Measurements from ENCODE around the gene NEBL.

The NEBL gene

DNA sequence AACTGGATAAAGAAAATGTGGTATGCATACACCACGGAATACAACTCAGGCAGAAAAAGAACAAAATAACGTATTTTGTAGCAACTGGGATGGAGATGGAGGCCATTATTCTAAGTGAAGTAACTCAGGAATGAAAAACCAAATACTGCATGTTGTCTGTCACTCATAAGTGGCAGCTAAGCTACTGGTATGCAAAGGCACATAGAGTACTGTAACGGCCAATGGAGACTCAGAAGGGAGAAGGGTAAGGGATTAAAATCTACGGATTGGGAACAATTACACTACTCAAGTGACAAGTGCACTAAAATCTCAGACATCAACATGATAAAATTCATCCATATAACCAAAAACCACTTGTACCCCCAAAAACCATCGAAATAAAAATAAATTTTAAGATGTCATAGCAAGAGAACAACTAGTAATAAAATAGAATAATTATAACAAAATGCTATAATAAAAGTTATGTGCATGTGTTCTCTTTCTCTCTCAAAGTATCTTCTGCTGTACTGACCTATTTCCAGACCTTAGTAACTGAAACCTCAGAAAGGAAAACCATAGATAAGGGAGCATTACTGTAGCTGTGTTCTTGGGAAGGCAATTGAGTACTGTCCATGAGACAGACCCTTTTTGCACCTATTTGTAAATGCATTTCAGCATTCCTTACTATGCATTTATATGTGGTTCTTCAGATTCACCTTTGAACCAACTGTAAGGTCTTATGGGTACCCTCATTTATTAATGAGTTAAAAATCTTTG, 6.7 kb upstream of the NEBL start:
- DNase-seq (ENCODE audit: low spot score) = no peak

DNA sequence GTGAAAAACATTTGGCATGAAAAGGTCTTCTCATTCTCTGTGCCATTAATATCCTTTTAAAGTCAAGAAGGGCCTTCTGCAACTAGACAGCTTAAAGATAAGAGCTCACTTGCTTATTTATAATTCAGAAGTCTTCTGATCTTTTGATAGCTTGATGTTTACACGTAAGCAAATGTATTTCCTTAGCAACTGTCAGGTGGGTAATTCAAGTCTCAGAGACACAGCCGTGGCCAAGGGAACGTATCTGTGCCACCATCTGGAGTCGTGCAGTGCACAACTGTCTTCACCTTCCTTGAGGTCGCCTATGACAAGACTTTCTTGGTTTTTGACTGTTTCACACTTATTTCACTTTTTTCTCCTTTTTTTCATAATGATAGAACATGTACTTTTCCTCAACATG, 4.0 kb upstream of the NEBL start:
- no peak for DNase-seq (ENCODE audit: low spot score)

DNA sequence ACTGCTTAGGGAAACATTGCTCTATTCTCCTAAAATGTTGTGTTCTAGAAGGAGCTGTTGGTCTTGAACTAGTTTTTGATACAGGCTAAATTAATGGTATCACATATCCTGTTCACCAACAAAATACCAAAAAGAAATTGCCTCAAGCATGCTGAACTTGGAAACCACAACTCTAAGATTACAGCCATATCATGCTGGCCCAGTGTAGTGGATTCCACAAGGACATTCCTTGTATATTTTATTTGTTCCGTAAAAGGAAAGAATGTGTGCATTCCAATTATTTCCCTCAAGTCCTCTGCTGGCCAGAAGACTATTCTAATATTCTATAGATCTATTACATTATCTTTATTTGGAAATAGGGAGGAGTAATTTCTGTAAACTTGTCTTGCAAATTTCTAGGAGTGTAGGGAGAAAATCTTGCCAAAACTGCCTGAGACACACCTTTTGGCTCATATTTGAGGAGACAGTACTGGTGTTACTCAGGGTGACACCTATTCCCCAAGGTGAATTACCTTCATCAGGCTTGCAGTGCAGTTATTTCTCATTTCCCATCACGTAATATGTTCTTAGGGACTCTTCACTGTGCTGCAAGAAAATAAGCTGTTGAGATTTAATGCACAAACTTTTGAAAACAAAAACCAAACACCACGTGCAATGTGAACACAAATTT, 1.9 kb upstream of the NEBL start:
- DNase-seq (ENCODE audit: low spot score) = no peak

DNA sequence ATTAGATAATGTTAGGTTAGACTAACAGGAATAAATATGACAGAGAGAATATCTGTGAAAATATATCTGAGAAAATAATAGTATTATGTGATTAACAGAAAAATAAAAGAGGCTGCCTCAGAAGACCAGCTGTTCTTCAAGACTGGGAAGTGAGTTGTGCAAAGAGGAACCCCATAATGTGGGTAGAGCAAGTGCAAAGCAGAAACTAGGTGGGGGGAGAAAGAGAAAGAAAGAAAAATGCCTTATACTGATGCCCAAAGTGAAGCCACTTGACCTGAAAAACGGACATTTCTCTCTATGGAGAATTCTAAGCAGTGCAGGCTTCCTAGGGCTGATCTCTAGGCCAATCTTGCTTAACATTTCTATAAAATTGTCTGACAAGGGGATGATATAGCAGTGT, 3.8 kb downstream of the NEBL start:
- DNase-seq (ENCODE audit: low spot score) = no peak

DNA sequence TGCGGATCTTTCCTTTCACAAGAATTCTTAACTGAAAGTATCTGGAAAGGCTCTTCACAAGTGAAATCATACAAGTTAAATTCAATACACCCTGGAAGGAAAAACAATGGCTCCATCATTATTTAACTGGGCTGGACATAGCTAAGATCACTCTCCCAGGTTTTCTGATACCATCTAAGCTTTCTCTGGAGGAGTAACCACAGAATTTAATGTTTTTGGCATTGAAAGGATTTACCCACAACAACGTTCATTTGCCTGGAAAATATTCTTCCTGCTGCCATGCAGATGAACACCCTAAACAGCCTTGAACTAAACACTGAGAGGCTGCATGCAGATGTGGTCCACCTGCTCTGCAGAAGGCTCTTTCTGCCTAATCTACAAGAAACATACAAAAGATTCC, 4.3 kb downstream of the NEBL start:
- no peak for DNase-seq (ENCODE audit: low spot score)

DNA sequence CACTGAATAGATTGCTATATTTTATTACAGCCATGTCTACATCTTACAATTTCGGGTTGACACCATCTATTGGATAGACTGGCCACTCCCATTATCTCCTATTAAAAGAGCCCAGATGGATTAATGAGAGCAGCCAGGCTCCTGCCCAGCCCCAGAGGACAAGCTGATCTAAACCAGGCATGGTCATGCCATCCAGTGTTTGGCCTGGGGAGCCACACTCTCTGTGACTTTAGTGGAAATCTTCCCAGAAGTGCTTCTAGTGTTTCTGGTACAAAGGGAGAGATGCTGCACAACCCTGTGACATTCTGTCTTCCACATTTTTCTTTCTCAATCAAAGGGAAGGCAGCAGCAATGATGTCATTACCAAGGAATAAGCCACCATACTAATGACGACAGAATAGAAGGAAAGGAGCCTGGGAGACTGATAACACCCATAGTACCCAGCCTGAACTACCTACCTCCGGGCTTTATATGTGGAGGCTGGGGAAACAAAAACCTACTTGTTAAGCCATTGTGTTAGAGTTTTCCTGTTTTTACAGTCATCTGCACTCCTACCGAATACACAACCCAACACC, 5.0 kb downstream of the NEBL start:
- DNase-seq (ENCODE audit: low spot score) = no peak

DNA sequence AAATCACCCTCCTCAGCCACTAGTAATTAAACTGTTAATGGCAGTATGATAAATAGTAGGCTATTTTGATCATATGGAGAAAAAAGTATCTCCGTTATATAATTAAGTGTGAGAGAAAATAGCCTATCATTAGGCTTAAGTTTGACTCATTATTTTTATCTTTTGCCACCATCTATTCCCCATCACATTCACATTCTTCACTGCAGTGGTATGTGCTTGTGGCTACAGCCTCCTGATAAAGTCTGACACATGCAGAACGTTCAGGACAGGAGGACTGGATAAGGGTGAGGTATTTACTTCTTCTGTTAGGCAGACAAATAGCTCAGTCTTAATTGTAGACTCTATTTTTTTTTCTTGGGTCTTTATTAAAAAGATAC, 5.8 kb downstream of the NEBL start:
- no peak for DNase-seq (ENCODE audit: low spot score)

DNA sequence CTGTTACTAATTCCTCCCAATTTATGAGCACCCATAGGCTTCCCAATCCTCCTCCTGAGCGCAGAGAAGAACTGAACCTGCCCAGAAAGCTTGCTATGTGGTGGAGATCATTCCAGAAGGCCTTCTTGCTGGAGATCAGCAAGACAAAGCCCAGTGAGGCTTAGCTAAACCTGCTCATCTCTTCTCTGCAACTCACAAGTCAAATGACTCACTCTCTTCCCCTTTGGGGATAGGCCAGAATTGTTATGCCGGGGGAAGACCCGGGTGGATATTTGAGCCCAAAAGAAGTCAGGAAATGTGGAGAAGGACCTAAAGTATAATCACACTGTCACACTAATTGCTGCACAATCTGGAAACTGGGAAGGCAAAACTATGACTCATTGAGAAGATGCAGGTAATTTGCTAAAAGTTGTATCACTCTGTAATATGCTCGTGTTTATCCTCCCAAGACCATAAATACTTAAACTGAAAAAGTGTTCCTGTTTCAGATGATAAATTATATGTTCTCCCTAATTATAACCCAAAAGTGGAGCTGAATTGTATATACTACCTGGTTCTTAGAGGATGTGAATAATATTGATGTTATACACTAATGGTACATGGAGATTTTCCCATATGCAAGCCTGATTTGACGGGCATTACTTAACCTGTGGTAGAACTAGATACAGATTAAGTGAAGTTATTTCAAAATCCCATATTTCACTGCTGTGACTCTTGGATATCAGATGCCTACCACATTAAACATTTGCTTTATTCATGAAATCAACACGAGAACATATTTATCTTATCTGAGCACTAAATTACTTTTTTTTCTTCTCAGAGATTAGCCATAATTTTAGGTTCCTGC, 6.4 kb downstream of the NEBL start:
- DNase-seq (ENCODE audit: low spot score) = no peak

DNA sequence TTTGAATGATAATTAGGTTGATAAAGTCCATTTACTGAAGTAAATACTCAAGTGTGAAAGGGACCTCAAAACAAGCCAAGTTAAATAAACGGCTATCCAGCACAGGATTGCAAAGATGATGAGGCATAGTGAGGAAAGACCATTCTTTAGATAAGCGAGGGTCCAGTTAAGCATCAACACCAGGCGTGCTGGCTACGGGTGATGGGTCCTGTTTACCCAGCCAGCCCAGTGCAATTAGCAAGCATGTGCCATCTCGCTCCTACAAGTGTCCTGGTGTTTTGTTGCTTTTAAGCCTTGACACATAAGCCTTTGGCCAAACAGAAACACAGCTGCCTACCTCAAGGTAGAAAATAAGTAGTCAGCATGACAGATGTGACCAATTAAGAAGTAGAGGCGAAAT, 7.1 kb downstream of the NEBL start:
- no peak for DNase-seq (ENCODE audit: low spot score)

DNA sequence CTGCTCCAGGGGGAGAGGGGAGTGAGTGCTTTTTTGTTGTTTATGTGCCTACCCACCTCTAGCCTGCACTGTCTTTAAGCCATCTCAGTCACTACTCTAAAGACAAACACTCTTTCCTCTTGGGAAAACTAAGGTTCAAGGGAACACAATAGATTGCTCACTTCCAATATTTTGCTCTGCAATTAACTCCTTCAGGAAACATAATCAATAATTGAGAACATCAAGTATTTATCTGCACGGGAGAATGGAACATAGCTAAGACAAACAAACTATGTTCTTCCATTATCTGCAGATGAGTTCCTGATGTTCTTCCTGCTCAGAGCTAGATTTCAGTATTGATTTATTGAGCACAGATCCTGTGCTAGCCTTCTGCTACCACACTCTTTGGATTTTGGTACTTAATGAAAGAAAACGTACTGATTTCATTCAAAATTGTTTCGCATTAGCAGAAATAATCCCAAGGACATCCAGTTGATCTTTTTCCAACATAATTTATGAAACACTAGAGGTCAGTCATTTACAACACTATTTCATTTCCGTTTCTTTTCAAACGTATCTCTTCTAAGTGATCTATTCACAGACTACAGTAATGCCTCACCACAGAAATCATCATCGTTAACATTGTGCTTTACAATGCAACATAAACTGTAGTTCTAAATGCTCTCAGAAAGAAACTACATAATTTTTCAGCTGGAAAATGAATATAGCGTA, 8.3 kb downstream of the NEBL start:
- no peak for DNase-seq (ENCODE audit: low spot score)

DNA sequence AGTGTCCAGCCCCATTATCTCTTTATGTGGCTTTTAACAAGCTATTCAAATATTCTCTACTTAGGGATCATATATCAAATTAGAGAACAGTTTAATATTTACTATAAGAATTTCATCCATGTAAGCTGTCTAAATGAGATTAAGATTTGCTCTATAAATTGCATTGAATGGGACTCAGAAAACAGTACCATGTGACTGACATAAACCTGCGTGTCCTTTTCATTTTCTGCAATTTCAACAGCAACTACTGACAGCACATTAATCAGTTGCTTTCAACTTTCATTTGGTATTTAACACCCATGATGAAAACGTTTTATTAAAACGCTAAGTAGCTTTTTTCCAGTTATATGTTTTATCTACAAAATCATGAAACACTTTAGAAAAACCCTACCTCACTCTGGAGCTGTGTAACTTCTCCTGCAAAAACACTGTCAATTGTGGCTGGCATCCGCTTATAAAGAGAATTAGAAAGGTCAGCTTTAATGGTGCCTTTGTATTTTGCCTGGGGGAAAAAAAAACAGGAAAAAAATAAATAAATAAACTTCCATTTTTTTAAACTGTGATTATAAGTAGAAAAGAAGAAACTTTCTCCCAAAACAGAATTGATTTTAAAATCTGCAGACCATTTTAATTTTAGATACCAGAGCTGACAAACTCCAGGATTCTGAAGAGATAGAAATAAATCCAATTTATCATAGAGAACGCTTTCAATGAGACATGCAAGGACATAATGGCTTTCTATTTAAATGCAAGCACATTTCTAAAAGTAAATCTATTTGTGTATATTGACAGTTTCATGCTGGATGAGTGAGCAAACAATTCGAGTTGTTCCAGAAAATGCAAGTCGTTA, 9.2 kb downstream of the NEBL start:
- DNase-seq (ENCODE audit: low spot score) = no peak

DNA sequence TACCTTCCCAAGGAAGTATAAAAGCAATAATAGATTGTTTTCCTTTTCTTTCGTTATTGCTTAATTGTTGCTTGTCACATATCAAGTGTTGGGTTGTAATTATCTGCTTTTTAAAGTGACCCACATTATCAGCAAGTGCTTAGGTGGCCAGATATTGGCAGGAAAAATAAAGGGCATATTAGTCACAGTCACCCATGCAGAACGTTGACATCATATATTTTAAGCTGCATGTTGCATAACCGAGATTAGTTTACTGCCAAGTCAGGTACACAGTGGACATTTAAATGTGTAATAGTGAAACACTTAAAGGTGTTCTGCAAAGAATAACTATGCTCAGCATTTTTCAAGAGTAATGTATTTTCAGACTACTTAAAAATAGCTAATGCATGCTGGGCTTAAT, 11.4 kb downstream of the NEBL start:
- DNase-seq (ENCODE audit: low spot score) = no peak

DNA sequence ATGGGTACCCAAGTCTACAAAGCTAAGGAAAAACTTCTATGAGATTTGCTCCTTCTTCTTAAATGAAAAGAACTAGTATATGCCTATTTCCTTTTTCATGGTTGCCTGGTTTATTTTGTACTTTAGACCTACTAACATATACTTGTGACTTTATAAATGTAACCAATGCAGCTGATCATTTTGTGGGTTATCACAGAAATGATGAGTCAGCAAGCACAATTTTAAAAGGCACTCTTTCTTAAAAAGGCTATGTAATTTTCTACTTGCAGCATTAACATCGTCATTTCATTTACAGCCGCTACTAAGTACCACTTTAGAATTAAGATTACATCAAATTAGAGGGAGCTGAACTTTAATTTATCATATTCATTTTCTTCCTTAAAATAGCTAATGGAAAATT, 13.6 kb downstream of the NEBL start:
- no peak for DNase-seq (ENCODE audit: low spot score)

DNA sequence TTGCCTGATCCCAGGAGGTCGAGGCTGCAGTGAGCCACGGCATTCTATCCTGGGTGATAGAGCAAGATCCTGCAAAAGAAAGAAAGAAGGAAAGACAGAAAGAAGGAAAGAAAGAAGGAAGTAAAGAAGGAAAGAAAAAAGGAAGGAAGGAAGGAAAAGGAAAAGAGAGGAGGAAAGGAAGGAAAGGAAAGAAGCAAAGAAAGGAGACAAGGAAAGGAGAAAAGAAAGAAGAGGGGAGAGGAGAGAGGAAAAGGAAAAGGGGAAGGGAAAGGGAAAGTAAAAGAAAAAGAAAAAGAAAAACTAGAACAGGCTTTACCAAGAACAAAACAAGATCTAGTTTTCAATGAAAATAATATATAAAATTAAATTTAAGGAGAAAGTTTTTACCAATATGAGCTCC, 15.0 kb downstream of the NEBL start:
- DNase-seq (ENCODE audit: low spot score) = no peak

DNA sequence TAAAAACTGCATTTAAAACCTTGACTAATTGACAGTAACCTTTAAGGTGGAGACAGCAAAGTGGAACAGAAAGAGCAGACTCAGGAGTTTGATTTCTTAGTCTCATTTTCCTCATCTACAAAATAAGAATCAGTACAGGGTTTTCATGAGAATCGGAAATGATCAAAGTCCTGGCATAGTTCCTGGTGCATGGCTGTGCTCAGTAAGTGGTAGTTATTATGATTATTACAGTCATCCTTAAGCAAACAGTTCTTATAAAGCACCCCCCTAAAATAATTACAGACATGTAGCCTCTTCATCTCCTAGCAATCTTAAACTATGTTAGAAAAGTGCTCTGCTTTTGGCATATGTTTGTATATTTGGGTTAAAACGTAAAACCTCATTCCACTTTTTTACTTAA, 18.0 kb downstream of the NEBL start:
- no peak for DNase-seq (ENCODE audit: low spot score)

DNA sequence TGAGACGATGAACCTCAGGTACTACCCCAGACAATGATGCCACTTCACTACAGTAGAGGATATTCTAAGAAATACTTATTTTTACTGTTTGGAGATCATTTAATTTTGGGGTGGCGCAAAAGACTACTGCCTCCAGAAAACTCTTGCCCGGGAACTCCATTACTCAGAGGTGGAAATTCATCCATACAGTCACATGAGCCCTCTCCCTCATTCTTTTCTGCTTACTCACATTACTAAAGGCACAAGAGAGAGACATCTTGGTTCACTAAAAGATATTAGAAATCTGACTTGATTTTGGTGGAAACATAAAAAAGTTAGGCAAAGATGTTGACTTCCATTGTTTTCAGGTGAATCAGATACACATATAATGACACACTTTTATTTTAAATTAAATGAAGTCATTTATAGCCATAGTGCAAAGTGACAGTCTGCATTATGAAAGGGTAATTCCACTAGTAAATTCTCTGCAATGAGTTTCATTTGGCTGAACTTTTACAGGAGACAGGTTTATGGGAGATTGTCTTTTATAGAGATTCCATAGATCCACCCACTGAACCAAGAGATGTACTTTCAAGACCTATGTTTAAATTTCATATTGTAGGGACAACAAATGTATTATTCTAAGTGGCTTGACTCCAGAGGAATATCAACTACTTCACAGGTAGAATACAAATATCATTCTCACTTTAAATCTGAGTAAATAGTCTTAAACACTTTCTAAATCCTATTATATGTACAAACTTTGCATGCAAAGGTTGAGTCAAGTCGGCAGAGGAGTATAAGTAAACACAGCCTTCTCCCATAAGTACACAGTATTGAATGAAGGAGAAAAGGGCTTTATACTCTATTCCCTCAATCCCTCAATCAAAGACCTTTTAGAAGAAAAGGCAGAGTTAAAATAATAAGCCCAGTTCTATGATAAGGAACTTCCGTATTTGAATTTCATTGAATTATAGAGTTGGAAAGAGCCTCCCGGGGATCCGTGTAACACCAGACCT, 18.8 kb downstream of the NEBL start:
- no peak for DNase-seq (ENCODE audit: low spot score)

DNA sequence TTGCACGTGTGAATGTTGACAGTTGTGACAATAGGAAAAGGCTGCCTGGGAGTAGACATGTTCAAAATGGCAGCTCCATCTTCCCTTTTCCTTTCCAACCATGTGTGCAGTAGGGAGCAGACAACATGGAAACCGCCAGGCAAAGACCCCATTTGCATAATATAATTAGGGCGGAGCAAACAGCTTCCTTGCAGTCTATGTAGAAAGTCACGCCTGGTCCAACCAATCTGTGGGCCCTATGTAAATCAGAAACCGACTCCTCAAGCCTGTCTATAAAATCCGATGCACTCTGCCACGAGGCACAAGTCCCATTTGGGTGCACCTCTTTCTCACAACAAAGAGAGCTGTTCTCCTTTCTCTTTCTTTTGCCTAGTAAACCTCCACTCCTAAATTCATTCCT, 19.6 kb downstream of the NEBL start:
- DNase-seq (ENCODE audit: low spot score) = no peak

DNA sequence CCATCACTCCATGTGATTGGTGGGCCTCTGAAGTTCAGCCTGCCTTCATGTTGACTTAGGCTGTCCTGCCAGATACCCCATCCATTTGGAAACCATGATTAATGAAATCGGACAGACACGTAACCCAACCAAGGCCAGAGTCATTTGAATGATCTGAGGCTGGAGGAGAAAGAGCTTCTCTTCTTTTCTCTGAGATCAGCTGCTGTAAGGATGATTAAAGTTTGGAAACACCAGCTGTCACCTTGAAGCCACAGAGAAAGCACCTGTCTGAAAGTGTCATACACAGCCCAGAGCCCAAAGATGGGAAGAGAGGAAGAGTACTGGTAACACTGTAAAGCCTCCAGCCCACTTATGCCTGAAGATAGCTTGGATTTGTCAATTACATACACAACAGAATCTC, 22.9 kb downstream of the NEBL start:
- DNase-seq (ENCODE audit: low spot score) = no peak

DNA sequence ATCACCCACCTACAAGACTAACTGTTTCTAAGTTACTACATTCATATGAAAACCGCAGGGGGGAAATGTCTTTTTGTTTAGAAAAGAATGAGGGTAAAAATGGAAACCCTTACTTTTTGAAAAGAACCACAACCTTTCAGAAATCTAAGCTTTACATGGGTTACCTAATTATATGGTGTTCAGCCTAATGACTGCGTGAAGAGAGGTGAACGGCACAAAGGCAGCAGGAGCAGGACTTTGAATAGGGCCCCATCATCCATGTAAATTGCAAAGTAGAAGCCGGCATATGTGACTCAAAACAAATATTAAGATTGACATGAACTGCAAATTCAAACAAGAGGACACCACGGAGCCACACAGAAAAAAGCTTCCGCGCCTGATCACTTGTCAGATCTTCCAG, 25.1 kb downstream of the NEBL start:
- no peak for DNase-seq (ENCODE audit: low spot score)

DNA sequence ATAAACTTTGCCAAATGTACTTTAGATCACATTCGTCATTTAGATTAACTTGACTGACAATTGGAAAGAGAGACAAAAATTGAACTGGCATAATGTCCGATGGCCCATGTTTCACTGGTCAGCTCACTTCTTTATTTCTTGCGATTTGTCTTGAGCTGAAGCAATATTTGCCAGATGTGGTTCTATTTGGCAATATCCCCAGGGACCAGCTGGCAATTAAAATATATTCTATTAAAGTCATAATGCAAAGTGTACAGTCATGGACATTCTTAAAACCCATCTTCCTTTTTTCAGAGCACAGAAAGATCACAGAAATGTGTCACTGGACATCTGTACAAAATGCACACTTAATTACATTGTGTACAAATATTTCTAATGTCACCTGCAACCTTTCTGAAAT, 26.3 kb downstream of the NEBL start:
- no peak for DNase-seq (ENCODE audit: low spot score)
